ENCODE results near the gene FN3KRP. TPM values are rescaled to one million over a fixed set of nuclear protein-coding genes. Genes with fewer than 3 reads are reported as not detected.

The FN3KRP gene
- total and polyA plus RNA-seq, 9 donors = 9.9 to 51.5 (median 39.0) TPM

GRCh38 chr17:82753201-82753464 lies 36.6 kb downstream of the FN3KRP start:
- H3K9me3 ChIP-seq = no peaks in the 10 kb centered on the region
- DNase-seq = no peak
- no peak overlapping the region for H3K27ac ChIP-seq
- no peaks in the 10 kb centered on the region for H3K36me3 ChIP-seq
- no peak for TF ChIP-seq POLR2A (IDR thresholded peaks at IDR 0.05)
- no peak for TF ChIP-seq EP300 (IDR thresholded peaks at IDR 0.05)
- no peak for TF ChIP-seq CTCF (IDR thresholded peaks at IDR 0.05)
- no peaks in the 10 kb centered on the region for H3K27me3 ChIP-seq
- intact Hi-C loops (cut with DNase I) = no loop called here
- peak overlapping the region; percentile 90 for H3K4me3 ChIP-seq
- 22 to 40% (median 30%) methylated on average over 8 of the region's 8 CpGs for WGBS, 3 donors
- peaks cover 10% of the 10 kb centered on the region for H3K4me1 ChIP-seq (ENCODE audit: insufficient read depth)

- Histone ChIP-seq H3K9me3 (no peaks in the 10 kb centered on the region), H3K4me3 (no peak overlapping the region), H3K4me1 (ENCODE audit: insufficient read depth) (peaks cover 10% of the 10 kb centered on the region), H3K36me3 (no peaks in the 10 kb centered on the region), H3K27ac (no peak overlapping the region), H3K27me3 (no peaks in the 10 kb centered on the region)
- TF ChIP-seq EP300 (IDR thresholded peaks at IDR 0.05) (no peak), CTCF (IDR thresholded peaks at IDR 0.05) (no peak), POLR2A (IDR thresholded peaks at IDR 0.05) (no peak)
- 78 to 83% (median 82%) methylated on average over 19 of the region's 19 CpGs for WGBS, 3 donors
- no peak for DNase-seq
- intact Hi-C loops (cut with DNase I) = no loop called here
Observed at GRCh38 chr17:82754297-82755208, 38.0 kb downstream of the FN3KRP start.

- H3K4me1 ChIP-seq (ENCODE audit: insufficient read depth) = peaks cover 8% of the 10 kb centered on the region
- no peaks in the 10 kb centered on the region for H3K9me3 ChIP-seq
- no peaks in the 10 kb centered on the region for H3K27me3 ChIP-seq
- 88 to 93% (median 90%) methylated on average over 7 of the region's 7 CpGs for WGBS, 3 donors
- TF ChIP-seq POLR2A (IDR thresholded peaks at IDR 0.05) = no peak
- TF ChIP-seq EP300 (IDR thresholded peaks at IDR 0.05) = no peak
- no peak for TF ChIP-seq CTCF (IDR thresholded peaks at IDR 0.05)
- intact Hi-C loops (cut with DNase I) = no loop called here
- no peak overlapping the region for H3K4me3 ChIP-seq
- DNase-seq = no peak
- no peaks in the 10 kb centered on the region for H3K36me3 ChIP-seq
- no peak overlapping the region for H3K27ac ChIP-seq
Observed at GRCh38 chr17:82756166-82756565, 39.7 kb downstream of the FN3KRP start.

GRCh38 chr17:82765371-82765770 lies 48.9 kb downstream of the FN3KRP start:
- intact Hi-C loops (cut with DNase I) = loop anchor here in 1 of 4 donors (5.0 kb wide), 1 partner anchor 413 kb away; no protein-coding TSS in a partner anchor
- H3K4me1 ChIP-seq (ENCODE audit: insufficient read depth) = peaks cover 1% of the 10 kb centered on the region
- DNase-seq = peak; percentile 74 to 84 (median 76)
- no peak overlapping the region for H3K4me3 ChIP-seq
- no peaks in the 10 kb centered on the region for H3K27me3 ChIP-seq
- TF ChIP-seq CTCF (IDR thresholded peaks at IDR 0.05) (no peak), POLR2A (IDR thresholded peaks at IDR 0.05) (no peak), EP300 (IDR thresholded peaks at IDR 0.05) (no peak)
- no peaks in the 10 kb centered on the region for H3K36me3 ChIP-seq
- no peaks in the 10 kb centered on the region for H3K9me3 ChIP-seq
- 12 to 44% (median 20%) methylated on average over 13 of the region's 13 CpGs for WGBS, 3 donors
- peak overlapping the region; percentile 25 to 37 for H3K27ac ChIP-seq

Measured in ovary (tissue), 9 donors.